A549 (cell line): ENCODE measurements around the gene TENM3.

Source experiments
- CBX2 ChIP-seq: fragments of 200-600 bp; sonication (generic); IDR thresholded peaks from 2 replicates; pipeline ENCODE4 v1.6.1; 2016; ENCODE audit warnings: low read depth, mild to moderate bottlenecking, borderline replicate concordance
- CEBPB ChIP-seq, 2 experiments: fragments of >200 bp in 1 of 2; sonication (Bioruptor Twin) in 1 of 2; formaldehyde crosslinking in 1 of 2; IDR thresholded peaks; 2 replicates each; pipeline ENCODE4 v1.6.1; 2012 to 2016
- CHD2 ChIP-seq: fragments of 150-350 bp; IDR thresholded peaks from 2 replicates; pipeline ENCODE4 v1.6.1; 2014; ENCODE audit warnings: low read length; ENCODE audit not compliant: partially characterized antibody
- EP300 ChIP-seq, 2 experiments: fragments of >200 bp; sonication (Bioruptor Twin); formaldehyde crosslinking; IDR thresholded peaks; 2 replicates in 1 of 2; 3 replicates in 1 of 2; pipeline ENCODE4 v1.6.1; 2016 to 2017
- HDAC2 ChIP-seq: fragments of 200-600 bp; sonication (generic); IDR thresholded peaks from 2 replicates; pipeline ENCODE4 v1.6.1; 2016
- HOXB5 ChIP-seq: fragments of 250-450 bp; sonication (Bioruptor Pico); IDR thresholded peaks from 2 replicates; pipeline ENCODE4 v1.5.0; 2020; ENCODE audit warnings: mild to moderate bottlenecking, moderate library complexity
- JUN ChIP-seq, 2 experiments: fragments of >200 bp; sonication (Bioruptor Twin); formaldehyde crosslinking; IDR thresholded peaks; 2 replicates in 1 of 2; 3 replicates in 1 of 2; pipeline ENCODE4 v1.6.1; 2016 to 2017
- MAX ChIP-seq: IDR thresholded peaks from 2 replicates; pipeline ENCODE4 v1.6.1; 2012
- POLR2A ChIP-seq: IDR thresholded peaks from 2 replicates; pipeline ENCODE4 v1.6.1; 2012; ENCODE audit warnings: mild to moderate bottlenecking, low read length
- RAD21 ChIP-seq, 2 experiments: fragments of >200 bp in 1 of 2; sonication (Bioruptor Twin) in 1 of 2; formaldehyde crosslinking in 1 of 2; IDR thresholded peaks in 1 of 2; conservative IDR thresholded peaks in 1 of 2; 2 replicates in 1 of 2; 3 replicates in 1 of 2; pipeline ENCODE4 v1.6.1; 2012 to 2018; ENCODE audit warnings: inconsistent platforms in 1 of 2
- RCOR1 ChIP-seq: fragments of 150-350 bp; IDR thresholded peaks from 2 replicates; pipeline ENCODE4 v1.6.1; 2014; ENCODE audit warnings: antibody characterized with exemption, low read length, low read depth
- SREBF2 ChIP-seq: fragments of 450-650 bp; IDR thresholded peaks from 2 replicates; pipeline ENCODE4 v1.6.1; 2014; ENCODE audit warnings: mild to moderate bottlenecking, moderate library complexity
- ZNF302 ChIP-seq: fragments of 250-450 bp; sonication (Bioruptor Pico); IDR thresholded peaks from 2 replicates; pipeline ENCODE4 v1.9.0; 2021; ENCODE audit warnings: inconsistent platforms, mild to moderate bottlenecking, moderate library complexity
- TF ChIP-seq, protein P1 (sequence below): fragments of >200 bp; sonication (Bioruptor Twin); formaldehyde crosslinking; IDR thresholded peaks from 3 replicates; pipeline ENCODE4 v1.5.1; 2016

- TF ChIP-seq RCOR1 (no peak), MAX (no peak), RAD21 (conservative IDR thresholded peaks at IDR 0.05 in 1 of 2, IDR thresholded peaks at IDR 0.05 in 1 of 2) (no peak), HOXB5 (CRISPR knock-in tag) (no peak), CEBPB (IDR thresholded peaks at IDR 0.05) (no peak), CBX2 (no peak), SREBF2 (no peak), JUN (IDR thresholded peaks at IDR 0.05) (no peak), EP300 (IDR thresholded peaks at IDR 0.05) (no peak), POLR2A (no peak), HDAC2 (no peak), ZNF302 (CRISPR knock-in tag) (no peak), CHD2 (no peak)
- TF ChIP-seq, protein P1, sequence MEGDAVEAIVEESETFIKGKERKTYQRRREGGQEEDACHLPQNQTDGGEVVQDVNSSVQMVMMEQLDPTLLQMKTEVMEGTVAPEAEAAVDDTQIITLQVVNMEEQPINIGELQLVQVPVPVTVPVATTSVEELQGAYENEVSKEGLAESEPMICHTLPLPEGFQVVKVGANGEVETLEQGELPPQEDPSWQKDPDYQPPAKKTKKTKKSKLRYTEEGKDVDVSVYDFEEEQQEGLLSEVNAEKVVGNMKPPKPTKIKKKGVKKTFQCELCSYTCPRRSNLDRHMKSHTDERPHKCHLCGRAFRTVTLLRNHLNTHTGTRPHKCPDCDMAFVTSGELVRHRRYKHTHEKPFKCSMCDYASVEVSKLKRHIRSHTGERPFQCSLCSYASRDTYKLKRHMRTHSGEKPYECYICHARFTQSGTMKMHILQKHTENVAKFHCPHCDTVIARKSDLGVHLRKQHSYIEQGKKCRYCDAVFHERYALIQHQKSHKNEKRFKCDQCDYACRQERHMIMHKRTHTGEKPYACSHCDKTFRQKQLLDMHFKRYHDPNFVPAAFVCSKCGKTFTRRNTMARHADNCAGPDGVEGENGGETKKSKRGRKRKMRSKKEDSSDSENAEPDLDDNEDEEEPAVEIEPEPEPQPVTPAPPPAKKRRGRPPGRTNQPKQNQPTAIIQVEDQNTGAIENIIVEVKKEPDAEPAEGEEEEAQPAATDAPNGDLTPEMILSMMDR: no peak
Measured at GRCh38 chr4:182786991-182787390, 543.8 kb downstream of the TENM3 start.
